Parathyroid adenoma (tissue), 2 donors: ENCODE measurements around the gene WDPCP.

ENCODE experiments used
- H2AFZ ChIP-seq: fragments of 300-600 bp; sonication (generic); one replicate; pipeline ENCODE4 v1.7.0; 2017; ENCODE audit warnings: antibody characterized with exemption, mild to moderate bottlenecking
- H3K27ac ChIP-seq: fragments of 300-600 bp; sonication (generic); one replicate; pipeline ENCODE4 v1.7.0; 2017
- H3K27me3 ChIP-seq: fragments of 300-600 bp; sonication (generic); one replicate; pipeline ENCODE4 v1.7.0; 2017; ENCODE audit warnings: low read length; ENCODE audit not compliant: control insufficient read depth, insufficient read depth
- H3K36me3 ChIP-seq: fragments of 300-600 bp; sonication (generic); one replicate; pipeline ENCODE4 v1.7.0; 2017; ENCODE audit warnings: low read length; ENCODE audit not compliant: control insufficient read depth, insufficient read depth
- H3K4me1 ChIP-seq: fragments of 300-600 bp; sonication (generic); one replicate; pipeline ENCODE4 v1.7.0; 2017; ENCODE audit warnings: control low read depth
- H3K4me2 ChIP-seq: fragments of 300-600 bp; sonication (generic); one replicate; pipeline ENCODE4 v1.7.0; 2017; ENCODE audit warnings: low read length
- H3K4me3 ChIP-seq: fragments of 300-600 bp; sonication (generic); one replicate; pipeline ENCODE4 v1.7.0; 2017; ENCODE audit warnings: low read depth, low read length
- H3K79me2 ChIP-seq: fragments of 300-600 bp; sonication (generic); one replicate; pipeline ENCODE4 v1.7.0; 2017; ENCODE audit warnings: control low read depth
- H3K9ac ChIP-seq: fragments of 300-600 bp; sonication (generic); one replicate; pipeline ENCODE4 v1.7.0; 2017; ENCODE audit warnings: mild to moderate bottlenecking
- H3K9me3 ChIP-seq: fragments of 300-600 bp; sonication (generic); one replicate; pipeline ENCODE4 v1.7.0; 2017; ENCODE audit warnings: low read length; ENCODE audit not compliant: control insufficient read depth
- TF ChIP-seq, protein P1 (sequence below): fragments of 300-600 bp; sonication (generic); IDR thresholded peaks from one replicate; pipeline ENCODE4 v1.7.0; 2017; ENCODE audit warnings: antibody characterized with exemption, mild to moderate bottlenecking
- donor health status: primary hyperparathyroidism.

Gene WDPCP

DNA sequence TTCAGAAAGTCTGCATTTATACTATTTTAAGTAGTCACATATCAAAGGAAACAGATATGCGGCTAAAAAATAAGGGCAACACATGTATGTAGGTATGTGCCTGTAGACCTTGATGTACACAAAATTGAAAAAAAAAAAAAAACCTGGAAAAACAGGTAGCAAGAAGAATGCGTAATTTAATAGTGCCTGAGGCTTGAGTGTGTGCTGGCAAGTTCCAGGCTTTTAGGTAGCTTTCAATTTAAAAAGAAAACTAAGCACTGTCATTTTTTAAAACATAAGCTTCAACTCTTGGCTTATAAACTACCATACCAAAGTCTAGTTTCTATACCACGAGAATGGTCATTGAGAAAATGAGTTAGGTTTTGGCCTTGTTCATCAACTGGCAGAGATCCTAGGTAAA, 465.4 kb downstream of the WDPCP start:
- Histone ChIP-seq H3K4me1 (no peaks in the 10 kb centered on the region), H3K36me3 (no peaks in the 10 kb centered on the region), H3K9me3 (no peaks in the 10 kb centered on the region), H3K27me3 (no peaks in the 10 kb centered on the region), H3K27ac (no peak overlapping the region), H3K4me2 (no peak overlapping the region), H2AFZ (no peak overlapping the region), H3K4me3 (no peak overlapping the region), H3K9ac (no peak overlapping the region), H3K79me2 (no peaks in the 10 kb centered on the region)
- TF ChIP-seq, protein P1, sequence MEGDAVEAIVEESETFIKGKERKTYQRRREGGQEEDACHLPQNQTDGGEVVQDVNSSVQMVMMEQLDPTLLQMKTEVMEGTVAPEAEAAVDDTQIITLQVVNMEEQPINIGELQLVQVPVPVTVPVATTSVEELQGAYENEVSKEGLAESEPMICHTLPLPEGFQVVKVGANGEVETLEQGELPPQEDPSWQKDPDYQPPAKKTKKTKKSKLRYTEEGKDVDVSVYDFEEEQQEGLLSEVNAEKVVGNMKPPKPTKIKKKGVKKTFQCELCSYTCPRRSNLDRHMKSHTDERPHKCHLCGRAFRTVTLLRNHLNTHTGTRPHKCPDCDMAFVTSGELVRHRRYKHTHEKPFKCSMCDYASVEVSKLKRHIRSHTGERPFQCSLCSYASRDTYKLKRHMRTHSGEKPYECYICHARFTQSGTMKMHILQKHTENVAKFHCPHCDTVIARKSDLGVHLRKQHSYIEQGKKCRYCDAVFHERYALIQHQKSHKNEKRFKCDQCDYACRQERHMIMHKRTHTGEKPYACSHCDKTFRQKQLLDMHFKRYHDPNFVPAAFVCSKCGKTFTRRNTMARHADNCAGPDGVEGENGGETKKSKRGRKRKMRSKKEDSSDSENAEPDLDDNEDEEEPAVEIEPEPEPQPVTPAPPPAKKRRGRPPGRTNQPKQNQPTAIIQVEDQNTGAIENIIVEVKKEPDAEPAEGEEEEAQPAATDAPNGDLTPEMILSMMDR: no peak

DNA sequence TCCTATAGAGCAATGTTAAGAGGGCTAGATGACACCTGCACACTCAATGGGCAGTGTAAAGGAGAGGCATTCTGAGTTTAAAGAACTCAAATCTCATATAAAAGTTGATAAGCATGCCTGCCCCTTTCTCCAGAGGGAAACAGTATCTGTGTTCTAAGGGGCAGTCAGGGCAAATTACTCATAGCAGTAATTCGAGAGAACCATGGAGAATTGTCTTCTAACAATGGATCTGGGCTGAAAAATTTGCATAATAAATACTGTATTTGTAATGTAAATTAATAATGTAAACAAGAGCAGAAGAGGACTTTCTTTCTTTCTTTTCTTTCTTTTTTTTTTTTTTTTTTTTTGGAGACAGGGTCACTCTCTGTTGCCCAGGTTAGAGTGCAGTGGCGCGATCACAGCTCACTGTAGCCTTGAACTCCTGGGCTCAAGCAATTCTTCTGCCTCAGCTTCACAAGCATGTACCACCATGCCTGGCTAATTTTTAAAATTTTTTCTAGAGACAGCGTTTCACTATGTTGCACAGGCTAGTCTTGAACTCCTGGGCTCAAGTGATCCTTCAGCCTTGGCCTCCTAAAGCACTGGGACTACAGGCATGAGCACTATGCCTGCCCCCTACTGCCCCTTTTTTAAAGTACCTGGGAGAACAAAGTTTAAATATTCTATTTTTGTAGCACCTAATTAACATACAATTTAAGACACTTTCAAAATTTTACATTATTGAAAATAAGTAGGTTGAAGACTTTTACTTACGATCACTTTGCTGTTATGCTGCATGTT, 467.0 kb downstream of the WDPCP start:
- H3K9ac ChIP-seq: no peak overlapping the region
- H3K36me3 ChIP-seq: no peaks in the 10 kb centered on the region
- no peak overlapping the region for H3K27ac ChIP-seq
- no peaks in the 10 kb centered on the region for H3K79me2 ChIP-seq
- no peaks in the 10 kb centered on the region for H3K4me1 ChIP-seq
- H2AFZ ChIP-seq: no peak overlapping the region
- TF ChIP-seq, protein P1: no peak
- H3K4me2 ChIP-seq: no peak overlapping the region
- H3K4me3 ChIP-seq: no peak overlapping the region
- no peaks in the 10 kb centered on the region for H3K9me3 ChIP-seq
- no peaks in the 10 kb centered on the region for H3K27me3 ChIP-seq

DNA sequence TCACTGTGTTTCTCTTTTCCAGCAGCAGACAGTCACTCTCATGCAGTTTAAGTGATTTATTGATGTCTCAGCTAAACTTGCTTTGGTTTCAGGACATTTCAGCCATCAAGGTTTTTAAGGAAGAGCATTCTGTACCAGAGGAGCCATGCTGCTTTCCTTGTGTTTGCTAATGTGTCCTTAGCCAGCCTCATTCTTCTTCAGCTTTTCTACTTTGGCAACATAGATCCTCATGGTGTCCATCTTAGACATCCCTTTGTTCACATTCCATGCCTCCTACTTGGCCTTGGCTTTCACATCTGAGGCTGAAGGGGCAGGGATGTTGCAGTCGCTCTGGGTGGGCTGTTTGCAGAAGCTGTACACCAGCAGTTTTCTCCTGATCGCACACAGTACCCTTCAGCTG, 469.5 kb downstream of the WDPCP start:
- Histone ChIP-seq H3K4me2 (no peak overlapping the region), H3K27ac (no peak overlapping the region), H3K79me2 (no peaks in the 10 kb centered on the region), H3K9ac (no peak overlapping the region), H3K9me3 (no peaks in the 10 kb centered on the region), H3K27me3 (no peaks in the 10 kb centered on the region), H3K4me3 (no peak overlapping the region), H2AFZ (no peak overlapping the region), H3K36me3 (no peaks in the 10 kb centered on the region), H3K4me1 (no peaks in the 10 kb centered on the region)
- TF ChIP-seq, protein P1: no peak

DNA sequence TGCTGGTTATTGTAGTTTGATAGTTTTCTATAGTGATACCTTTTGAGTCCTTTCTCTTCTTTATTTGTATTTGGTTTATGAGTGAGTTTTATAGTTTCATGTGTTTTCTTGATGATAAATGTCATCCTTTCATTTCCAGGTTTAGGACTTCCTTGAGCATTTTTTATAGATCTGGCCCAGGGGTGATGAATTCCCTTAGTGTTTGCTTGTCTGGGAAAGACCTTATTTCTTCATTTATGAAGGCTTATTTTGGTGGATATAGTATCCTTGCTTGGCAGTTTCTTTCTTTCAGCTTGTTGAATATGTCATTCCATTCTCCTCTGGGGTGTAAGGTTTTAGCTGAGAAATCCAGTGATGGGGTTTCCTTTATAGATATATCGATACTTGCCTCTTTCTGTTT, 483.8 kb downstream of the WDPCP start:
- Histone ChIP-seq H3K4me2 (no peak overlapping the region), H3K79me2 (no peaks in the 10 kb centered on the region), H3K27ac (no peak overlapping the region), H3K36me3 (no peaks in the 10 kb centered on the region), H2AFZ (no peak overlapping the region), H3K9ac (no peak overlapping the region), H3K27me3 (no peaks in the 10 kb centered on the region), H3K4me3 (no peak overlapping the region), H3K9me3 (no peaks in the 10 kb centered on the region), H3K4me1 (no peaks in the 10 kb centered on the region)
- TF ChIP-seq, protein P1: no peak

DNA sequence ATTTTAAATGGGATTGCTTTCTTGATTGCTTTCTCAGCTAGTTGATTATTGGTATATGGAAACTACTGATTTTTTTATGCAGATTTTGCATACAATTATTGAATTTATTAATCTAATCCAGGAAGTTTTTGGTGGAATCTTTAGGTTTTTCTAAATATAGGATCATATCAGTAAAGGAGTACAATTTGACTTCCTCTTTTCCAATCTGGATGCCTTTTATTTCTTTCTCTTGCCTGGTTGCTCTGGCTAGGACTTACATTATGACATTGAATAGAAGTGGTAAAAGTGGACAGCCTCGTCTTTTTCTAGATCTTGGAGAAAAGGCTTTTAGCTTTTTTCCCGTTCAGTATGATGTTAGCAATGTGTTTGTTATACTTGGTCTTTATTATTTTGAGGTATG, 486.3 kb downstream of the WDPCP start:
- H3K79me2 ChIP-seq: no peaks in the 10 kb centered on the region
- TF ChIP-seq, protein P1: no peak
- H3K9me3 ChIP-seq: no peaks in the 10 kb centered on the region
- H3K9ac ChIP-seq: no peak overlapping the region
- H3K4me3 ChIP-seq: no peak overlapping the region
- H3K27ac ChIP-seq: no peak overlapping the region
- no peaks in the 10 kb centered on the region for H3K4me1 ChIP-seq
- H3K4me2 ChIP-seq: no peak overlapping the region
- no peaks in the 10 kb centered on the region for H3K27me3 ChIP-seq
- no peaks in the 10 kb centered on the region for H3K36me3 ChIP-seq
- no peak overlapping the region for H2AFZ ChIP-seq
